CD4-positive, alpha-beta T cell treated with Interleukin-12 subunit alpha and Interleukin-12 subunit beta, for 1 hour (primary cell): ENCODE data around the gene RSPH10B2.
"Not testable (repeated sequence)": the region's sequence is repeated elsewhere in the genome, so short reads cannot be mapped to it uniquely, and the experiment has no call there.

ENCODE experiments used
- DNase-seq: peaks from one replicate; pipeline ENCODE4 v3.0.0-alpha.2; 2020

The RSPH10B2 gene

DNA sequence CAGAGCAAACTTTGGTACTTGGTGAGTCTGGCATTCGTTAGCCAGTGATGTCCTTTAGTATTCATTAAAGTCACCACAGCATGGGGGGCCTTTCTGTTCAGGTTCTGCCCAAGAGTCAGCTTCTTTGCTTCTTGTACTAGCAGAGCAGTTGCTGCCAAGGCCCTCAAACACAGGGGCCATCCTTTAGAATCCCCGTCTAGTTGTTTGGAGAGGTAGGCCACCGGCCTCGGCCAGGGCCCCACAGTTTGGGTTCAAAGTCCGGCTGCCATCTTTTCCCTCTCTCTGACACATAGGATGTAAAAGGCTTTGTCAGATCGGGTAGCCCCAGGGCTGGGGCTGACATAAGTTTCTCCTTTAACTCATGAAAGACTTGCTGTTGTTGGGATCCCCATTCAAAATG is 89.8 kb downstream of the RSPH10B2 start:
- not testable (repeated sequence) for DNase-seq

DNA sequence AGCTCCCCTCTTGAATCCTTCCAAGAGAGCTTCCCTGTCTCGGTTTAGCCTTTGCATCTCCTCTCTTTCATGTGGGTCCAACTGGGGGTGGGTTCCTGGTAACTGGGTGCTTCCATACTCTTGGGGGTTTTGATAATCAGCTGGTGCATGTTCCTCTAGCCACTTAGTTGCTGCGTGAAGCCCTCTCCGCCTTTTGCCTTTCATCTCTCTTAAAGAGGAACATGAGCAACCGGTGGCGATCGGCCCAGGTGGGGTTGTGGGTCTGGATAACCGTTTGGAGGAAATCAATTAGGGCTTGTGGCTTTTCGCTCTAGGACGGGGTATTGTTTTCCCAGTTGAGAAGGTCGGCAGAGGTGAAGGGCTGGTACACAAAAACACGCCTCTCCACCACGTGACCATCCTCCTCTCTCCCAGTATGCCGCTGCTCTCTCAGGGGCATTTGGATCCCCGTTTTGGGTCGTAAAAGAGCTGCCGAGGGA is 92.1 kb downstream of the RSPH10B2 start:
- DNase-seq = not testable (repeated sequence)

DNA sequence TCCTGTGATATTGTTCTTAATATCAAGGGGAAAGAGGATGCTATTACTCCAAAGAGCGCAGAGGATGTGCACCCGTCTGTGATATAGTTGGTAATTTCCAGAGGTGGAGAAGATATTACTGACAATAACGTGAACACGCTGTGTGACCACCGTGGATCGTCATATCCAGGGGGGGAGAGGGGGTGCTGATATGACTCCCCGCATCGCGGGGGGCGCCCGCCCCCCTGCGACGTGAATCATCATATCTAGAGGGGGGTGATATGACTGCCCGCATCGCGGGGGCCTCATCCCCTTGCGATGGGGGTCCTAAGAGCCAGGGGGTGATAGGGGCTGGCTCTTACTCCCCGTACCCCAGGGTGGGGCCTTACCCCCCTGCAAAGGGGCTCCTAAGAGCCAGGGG is 93.8 kb downstream of the RSPH10B2 start:
- not testable (repeated sequence) for DNase-seq
